Stimulated activated CD4-positive, alpha-beta T cell treated with anti-CD3 and anti-CD28 coated beads, Interleukin-2, amount 100 ng/mL, for 48 hours (primary cell): ENCODE data around the gene OTOL1.
"Not testable (repeated sequence)": the region's sequence is repeated elsewhere in the genome, so short reads cannot be mapped to it uniquely, and the experiment has no call there.

ENCODE experiments used
- DNase-seq, 2 donors: peaks; one replicate each; pipeline ENCODE4 v3.0.0-alpha.2; 2020

The OTOL1 gene

DNA sequence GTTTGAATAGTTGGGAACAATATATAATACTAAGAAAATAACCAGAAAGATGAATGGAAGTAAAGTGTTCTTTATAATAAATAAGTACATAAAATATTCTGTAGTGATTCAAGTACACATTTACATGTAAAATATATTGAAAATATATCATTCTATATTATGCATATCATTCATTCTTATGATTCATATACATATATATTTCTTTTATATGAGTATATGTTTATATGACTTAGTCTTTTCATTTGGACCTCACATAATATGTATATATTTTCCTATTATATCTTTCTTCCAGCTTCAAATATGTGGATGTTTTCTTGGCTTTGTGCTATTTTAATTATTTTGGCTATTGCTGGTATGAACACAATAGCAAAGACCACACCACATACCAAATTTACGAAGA lies at the start of gene OTOL1:
TSS of gene OTOL1 (plus strand) at position 301 of the 400 bp plus-strand sequence. CDS start at position 301, 0 bp downstream.
- DNase-seq: no peak

GRCh38 chr3:161449785-161450184 lies 46.8 kb upstream of the OTOL1 start:
- no peak for DNase-seq

- no peak for DNase-seq
These were observed 44.4 kb upstream of the OTOL1 start for GRCh38 chr3:161452179-161452578.

DNA sequence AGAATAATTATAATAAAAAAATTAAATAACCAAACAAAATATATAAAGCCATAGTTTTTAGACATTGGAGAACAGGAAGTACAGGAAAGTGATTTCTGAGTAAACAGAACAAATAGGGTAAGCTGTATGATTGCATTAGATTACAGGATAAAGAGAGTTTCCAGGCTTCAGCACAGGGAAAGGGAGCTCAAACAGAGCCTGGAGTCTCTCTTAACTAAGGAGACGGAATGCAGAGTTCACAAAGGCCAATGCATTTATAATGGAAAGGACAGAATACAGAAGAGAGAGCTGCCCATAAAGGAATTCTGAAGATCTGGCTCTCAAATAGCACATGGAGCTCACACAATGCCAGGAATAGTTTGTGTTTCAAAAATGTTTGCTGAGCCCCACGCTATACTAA lies 42.0 kb upstream of the OTOL1 start:
- no peak for DNase-seq

GRCh38 chr3:161455962-161456361 lies 40.6 kb upstream of the OTOL1 start:
- no peak for DNase-seq

DNA sequence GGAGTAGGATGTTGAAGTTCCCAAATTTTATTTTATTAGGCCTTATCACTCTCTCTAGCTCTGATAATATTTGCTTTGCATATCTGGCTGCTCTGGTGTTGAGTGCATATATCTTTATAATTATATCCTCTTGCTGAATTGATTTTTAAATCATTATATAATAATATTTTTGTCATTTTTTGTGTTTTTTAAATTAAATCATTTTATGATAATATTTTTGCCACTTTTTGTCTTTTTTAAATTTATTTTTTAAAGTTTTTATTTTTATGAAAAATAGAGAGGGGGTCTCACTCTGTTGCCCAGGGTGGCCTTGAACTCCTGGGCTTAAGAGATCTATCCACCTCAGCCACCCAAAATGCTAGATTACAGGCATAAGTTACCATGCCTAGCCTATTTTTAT lies 34.5 kb upstream of the OTOL1 start:
- DNase-seq: no peak

DNA sequence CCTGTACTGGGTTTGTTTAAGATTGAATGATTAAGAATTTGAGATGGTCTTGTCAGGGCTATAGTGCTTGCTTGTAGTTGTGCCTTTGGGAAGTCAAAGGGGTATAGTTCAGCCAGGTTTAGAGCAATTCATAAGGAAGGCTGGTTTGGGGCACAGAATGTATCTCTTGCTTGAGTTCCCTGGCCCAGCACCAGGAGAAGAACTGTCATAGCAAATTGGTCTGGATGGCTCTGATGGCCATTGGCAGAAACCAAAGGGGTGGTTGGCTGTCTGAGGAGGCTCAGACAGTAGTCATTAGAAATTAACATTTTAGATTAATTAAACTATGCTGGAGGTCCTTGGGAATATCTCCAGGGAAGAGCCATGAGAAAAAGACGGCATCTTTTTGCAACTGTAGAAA lies 25.4 kb upstream of the OTOL1 start:
- no peak for DNase-seq

- no peak for DNase-seq
These were observed 22.5 kb upstream of the OTOL1 start for GRCh38 chr3:161474139-161474538.

GRCh38 chr3:161474741-161475140 lies 21.9 kb upstream of the OTOL1 start:
- DNase-seq: no peak

- no peak for DNase-seq
These were observed 21.4 kb upstream of the OTOL1 start for GRCh38 chr3:161475206-161475605.

DNA sequence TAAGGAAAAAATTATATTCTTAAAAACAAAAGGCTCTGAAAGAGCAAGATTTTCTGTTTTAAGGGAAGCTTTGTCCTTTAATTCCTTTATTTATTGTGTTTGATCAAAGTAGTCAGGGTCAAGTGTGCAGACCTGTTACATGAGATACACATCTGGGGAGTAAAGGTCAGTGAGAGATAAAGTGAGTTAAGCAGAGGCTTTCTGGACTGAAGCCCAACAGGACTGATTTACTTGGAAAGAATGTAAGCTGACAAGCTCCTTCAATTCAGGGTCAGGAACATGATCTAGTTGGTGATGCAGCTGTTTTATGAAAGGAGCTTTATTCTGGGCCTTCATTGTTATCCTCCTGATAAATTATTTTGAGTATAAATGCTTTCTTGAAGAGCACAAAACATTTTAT lies 20.7 kb upstream of the OTOL1 start:
- no peak for DNase-seq

DNA sequence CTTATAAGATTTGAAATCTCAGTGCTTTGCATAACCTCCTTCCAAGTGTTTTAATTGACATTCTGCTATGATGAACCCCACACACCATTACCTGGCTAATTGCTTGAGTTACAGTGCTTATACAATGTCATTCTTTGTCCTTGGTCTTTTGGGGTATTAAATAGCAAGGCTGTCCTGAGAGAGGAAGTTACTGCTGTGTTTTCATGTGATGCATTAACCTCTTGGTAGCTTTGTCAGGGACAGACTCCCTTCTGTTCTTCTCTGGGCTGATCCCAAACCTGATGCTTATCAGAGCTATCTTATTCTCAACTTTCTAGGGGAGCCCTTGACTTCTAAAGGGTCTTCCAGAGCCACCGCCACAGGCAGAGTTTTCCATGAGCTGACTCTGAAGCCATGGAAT lies 12.4 kb upstream of the OTOL1 start:
- DNase-seq: no peak

DNA sequence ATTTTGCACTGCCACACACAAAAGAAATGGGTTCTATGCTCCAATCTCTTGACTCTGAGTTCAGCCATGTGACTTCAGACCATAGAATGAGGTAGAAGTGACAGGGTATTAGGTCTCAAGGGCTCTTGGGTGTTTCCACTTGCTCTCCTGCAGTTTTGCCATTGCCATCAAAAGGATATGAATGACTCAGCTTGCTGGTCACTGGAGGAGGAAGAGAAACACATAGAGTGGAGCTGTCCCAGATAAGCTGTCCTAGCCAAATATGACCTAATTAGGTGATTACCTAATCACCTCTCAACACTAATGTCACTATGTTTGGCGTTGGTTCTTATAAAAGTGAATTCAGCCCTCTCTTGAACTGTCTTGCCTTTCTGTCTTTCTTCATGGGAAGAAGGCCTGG lies 8.3 kb upstream of the OTOL1 start:
- not testable (repeated sequence) for DNase-seq

GRCh38 chr3:161489395-161489794 lies 7.2 kb upstream of the OTOL1 start:
- no peak for DNase-seq

DNA sequence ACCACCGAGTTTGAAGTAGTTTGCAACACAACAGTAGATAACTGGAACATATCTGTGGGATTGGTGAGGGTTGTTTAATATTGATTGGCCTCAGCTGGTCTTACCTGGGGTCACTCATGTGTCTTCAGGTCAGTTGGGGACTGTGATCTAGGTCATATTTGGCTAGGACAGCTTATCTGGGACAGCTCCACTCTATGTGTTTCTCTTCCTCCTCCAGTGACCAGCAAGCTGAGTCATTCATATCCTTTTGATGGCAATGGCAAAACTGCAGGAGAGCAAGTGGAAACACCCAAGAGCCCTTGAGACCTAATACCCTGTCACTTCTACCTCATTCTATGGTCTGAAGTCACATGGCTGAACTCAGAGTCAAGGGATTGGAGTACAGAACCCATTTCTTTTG lies 5.8 kb upstream of the OTOL1 start:
- not testable (repeated sequence) for DNase-seq

DNA sequence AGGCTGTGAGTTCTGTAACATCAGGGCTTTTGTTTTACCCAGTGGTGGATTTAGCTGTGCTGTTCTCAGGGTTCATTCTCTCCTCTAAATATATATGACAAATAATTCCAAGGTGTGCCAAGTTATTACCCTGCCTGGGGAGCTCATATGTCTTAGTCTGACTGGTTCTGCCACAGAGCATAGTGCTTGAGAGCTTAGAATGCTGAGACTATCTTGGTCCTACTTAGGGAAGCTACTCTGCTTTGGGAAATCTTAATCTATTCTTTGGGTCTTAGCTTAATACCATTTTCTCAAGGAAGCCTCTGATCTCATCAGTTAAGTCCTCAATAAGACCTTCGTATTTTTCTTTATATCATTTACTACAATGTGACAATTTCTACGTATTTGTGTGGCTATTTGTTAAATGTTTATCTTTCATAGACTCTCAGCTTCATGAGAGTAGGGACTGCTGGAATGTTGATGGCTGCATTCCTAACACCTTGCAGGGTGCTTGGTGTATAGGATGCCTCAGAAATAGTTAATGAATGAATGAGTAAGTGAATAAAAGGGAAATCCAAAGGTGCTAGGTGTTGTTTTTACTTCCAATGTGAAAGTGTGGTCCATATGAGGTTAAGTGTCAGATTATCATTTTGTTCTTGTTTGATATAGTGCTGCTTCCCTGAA lies 1.8 kb downstream of the OTOL1 start:
- DNase-seq: no peak

DNA sequence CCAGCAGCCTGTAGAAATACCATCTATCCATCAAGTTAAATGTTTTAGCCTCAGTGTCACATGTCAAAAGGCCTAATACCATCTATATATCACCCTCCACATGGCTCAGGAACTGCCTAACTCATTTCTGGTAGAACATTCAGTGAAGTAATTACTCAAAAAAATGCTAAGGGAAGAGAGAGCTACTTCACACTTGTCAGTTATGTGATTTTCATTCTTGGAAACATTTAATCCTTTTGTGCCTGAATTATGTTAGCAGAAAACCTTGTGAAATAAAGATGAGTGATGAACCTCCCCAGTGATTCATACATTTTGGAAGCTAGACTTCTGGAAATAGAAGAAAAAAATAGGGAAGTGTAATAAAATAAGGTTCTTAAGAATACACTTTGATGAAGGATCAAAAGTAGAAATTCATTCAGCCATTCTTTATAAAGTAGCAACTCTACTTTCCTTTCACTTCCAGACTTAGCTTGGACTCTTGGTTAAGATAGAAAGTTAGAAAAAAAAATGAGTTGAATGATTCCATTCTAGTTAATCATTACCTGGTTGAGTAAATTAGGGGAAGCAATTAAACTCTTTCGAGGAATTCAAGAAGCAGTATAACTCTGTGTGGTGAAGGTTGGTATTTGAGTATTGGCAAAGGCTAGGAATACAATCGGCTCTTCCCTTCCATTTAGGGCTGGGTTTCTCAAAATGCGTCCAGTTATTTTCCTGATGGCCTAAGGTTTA lies 3.6 kb downstream of the OTOL1 start:
- DNase-seq: no peak

DNA sequence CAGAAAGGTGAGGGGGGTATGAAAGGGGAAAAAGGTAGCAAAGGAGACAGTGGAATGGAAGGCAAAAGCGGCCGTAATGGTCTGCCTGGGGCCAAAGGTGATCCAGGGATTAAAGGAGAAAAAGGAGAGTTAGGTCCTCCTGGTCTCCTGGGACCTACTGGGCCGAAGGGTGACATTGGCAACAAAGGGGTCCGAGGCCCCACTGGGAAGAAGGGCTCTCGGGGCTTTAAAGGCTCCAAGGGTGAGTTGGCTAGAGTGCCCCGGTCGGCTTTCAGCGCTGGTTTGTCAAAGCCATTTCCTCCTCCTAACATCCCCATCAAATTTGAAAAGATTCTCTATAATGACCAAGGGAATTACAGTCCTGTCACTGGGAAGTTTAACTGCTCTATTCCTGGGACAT lies 6.7 kb downstream of the OTOL1 start:
- DNase-seq: no peak

DNA sequence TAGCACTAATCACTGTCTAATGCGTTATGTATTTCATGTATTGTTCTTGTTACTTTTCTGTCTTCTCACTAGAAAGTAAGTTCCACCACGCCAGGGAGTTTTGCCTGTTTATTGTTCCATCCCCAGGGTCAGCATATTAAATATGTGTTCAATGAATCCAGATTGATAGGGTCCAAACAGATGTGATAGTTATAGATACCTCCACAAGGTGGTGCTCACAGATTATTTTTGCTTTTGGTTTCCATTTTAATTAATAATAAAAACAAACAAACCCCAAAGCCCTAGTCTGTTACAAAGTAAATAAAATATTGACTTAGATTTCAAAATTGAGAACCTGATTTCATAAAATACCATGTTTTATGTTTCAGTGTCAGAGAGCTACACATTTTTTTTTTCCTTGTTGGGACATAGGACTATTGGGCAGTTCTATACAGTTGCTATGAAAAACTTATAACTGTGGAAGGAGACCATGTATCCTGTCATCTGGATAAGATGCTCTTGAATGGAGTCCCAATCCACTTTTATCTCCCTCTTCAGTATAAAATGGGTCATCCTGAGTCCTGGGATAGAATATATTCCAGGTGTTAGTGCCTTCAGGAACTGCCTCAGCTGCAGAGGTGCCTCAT lies 12.4 kb downstream of the OTOL1 start:
- DNase-seq: no peak

DNA sequence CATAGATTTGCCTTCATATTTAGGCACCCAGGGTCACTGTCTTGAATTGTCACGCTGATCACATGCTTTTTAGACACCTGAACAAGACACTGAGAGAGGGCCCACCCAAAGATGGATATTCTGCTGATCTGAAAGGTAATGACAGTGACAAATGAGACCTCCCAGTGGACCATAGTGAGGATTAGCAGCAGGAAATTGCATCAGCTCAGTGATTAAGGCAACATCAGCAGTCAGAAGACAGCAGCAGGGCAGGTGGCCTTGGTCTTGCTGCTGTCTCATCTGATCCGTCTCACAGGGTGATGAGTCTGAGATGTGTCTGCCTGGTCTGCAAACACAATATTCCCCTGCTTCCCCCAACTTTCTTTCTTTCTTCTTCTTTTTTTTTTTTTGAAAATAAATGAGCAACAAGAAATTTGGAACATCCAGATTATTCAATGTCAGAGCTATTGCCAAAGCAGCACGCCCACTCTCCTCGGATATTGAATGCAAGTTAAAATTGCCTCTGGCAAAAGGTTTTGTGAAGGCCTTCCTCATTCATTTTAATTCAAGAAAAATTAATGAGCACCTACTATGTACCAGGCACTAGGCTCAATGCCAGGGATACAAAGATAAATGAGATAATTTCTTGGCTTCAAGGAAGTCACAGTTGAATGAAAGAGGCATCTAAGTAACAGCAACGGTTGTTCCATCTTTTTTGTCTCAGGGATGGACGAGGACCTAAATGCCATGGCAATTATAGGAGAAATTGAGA lies 14.1 kb downstream of the OTOL1 start:
- no peak for DNase-seq

GRCh38 chr3:161523916-161524315 lies 27.3 kb downstream of the OTOL1 start:
- no peak for DNase-seq

DNA sequence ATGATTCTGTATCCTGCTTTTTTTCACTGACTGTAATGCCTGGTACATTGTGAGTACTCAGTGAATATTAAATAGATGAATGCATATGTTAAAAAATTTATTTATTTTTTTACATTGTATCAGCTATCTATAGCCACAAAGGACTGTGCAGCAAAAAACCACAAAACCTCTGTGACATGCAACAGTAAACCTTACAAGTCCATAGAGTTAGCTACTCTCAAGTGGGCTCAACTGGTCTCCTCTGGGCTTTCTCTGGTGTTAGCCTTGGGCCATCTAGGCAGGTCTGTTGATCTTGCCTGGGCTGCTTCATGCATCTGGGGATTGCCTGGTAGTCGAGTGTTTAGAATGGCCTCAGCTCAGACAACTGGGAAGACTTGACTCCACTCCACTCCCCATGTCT lies 35.3 kb downstream of the OTOL1 start:
- DNase-seq: no peak

DNA sequence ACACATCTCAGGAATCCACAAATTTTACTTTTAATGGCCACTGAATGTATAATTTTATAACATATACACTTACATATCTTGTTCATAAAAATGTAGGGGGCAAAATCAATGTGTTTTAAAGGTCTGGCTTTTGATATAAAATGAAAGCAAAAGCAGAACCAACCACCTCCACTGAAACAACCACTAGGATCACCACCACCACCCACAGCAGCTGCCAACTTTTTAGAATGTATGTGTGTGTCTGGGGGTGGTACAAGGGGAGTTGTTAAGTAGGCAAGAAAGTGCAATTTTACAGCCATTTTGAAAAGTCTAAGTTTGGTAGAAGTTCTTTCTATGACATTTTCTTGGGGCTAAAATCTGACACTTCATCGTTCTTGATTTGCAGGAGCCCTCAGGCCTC lies 44.0 kb downstream of the OTOL1 start:
- DNase-seq: no peak

DNA sequence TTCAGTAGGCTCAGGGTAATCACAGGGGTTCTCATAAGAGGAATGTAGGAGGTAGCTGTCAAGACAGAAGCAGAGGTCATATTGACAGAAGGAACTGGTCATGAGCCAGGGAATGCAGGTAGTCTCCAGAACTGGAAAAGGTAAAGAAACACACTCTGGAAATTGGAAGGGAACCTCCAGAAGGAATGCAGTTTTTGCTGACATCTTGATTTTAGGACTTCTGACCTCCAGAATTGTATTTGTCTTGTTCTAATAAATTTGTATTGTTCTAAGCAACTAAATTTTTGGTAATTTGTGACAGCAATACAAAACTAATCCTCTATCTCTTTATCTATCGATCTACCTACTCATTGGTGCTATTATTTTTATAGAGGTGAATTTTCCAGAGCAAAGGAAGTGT lies 49.2 kb downstream of the OTOL1 start:
- no peak for DNase-seq
